Retinal pigment epithelial cell (primary cell): ENCODE data around the gene HS1BP3.

Experiments
- DNase-seq: peaks from one replicate; pipeline ENCODE4 v3.0.0-alpha.2; 2010; ENCODE audit warnings: low read depth
- H3K4me3 ChIP-seq: 2 replicates; pipeline ENCODE4 v1.5.1; 2011; ENCODE audit warnings: mild to moderate bottlenecking, low read length, control low read depth, moderate library complexity
- TF ChIP-seq, protein P1 (sequence below): conservative IDR thresholded peaks from 2 replicates; pipeline ENCODE4 v1.5.1; 2011; ENCODE audit warnings: low read depth, low read length, control low read depth, inconsistent platforms

HS1BP3 gene

DNA sequence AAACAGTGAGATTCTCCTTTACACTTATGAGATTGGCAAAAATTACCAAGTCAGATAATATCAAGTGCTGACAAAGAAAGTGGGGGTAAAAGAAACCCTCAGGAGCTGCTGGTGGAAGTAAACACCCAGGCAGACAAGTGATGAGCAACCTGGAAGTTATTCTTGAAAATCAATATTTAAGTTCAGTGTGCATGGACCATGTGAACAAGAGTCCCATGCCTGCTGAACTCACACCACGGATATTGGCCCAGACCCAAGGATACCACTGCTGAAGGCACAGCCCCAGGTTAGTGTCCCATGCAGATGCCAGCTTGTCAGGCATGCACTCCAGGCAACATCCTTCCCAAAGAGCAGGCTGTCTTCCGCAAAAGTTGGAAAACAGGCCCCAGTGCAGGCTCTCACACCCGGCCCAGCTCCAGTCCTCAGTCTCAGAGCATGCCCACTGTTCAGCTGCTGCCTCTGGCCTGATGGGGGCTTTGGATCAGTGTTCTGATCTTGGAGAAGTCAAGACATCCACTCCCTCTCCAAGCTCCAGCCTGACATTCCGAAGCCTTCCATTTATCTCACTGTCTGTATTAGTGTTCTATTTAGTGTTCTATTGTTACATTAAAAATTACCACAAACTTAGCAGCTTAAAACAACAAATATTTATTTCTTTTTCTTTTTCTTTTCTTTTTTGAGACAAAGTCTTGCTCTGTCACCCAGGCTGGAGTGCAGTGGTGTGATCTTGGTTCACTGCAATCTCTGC is 70.0 kb downstream of the HS1BP3 start:
- H3K4me3 ChIP-seq, result no peak overlapping the region
- TF ChIP-seq, protein P1, sequence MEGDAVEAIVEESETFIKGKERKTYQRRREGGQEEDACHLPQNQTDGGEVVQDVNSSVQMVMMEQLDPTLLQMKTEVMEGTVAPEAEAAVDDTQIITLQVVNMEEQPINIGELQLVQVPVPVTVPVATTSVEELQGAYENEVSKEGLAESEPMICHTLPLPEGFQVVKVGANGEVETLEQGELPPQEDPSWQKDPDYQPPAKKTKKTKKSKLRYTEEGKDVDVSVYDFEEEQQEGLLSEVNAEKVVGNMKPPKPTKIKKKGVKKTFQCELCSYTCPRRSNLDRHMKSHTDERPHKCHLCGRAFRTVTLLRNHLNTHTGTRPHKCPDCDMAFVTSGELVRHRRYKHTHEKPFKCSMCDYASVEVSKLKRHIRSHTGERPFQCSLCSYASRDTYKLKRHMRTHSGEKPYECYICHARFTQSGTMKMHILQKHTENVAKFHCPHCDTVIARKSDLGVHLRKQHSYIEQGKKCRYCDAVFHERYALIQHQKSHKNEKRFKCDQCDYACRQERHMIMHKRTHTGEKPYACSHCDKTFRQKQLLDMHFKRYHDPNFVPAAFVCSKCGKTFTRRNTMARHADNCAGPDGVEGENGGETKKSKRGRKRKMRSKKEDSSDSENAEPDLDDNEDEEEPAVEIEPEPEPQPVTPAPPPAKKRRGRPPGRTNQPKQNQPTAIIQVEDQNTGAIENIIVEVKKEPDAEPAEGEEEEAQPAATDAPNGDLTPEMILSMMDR, result no peak
- DNase-seq, result no peak

DNA sequence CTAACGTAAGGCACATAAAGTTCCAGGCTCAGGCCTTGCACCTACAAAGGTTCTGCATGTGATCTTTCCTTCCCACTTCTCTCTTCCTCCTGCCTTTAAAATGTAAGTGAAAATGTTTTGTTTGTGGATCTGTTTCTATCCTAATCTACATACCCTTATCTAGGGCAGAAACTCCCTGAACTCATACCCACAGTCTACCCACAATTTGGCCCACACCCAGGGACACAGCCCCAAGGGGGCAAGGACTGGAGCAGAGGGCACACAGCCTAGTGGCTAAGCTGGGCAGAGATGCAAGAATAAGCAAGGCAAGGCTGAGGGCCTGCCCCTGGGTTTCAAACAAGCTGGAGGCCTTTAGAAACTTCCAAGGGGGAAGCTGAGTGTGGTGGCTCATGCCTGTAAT is 71.0 kb downstream of the HS1BP3 start:
- H3K4me3 ChIP-seq, result no peak overlapping the region
- TF ChIP-seq, protein P1, result no peak

DNA sequence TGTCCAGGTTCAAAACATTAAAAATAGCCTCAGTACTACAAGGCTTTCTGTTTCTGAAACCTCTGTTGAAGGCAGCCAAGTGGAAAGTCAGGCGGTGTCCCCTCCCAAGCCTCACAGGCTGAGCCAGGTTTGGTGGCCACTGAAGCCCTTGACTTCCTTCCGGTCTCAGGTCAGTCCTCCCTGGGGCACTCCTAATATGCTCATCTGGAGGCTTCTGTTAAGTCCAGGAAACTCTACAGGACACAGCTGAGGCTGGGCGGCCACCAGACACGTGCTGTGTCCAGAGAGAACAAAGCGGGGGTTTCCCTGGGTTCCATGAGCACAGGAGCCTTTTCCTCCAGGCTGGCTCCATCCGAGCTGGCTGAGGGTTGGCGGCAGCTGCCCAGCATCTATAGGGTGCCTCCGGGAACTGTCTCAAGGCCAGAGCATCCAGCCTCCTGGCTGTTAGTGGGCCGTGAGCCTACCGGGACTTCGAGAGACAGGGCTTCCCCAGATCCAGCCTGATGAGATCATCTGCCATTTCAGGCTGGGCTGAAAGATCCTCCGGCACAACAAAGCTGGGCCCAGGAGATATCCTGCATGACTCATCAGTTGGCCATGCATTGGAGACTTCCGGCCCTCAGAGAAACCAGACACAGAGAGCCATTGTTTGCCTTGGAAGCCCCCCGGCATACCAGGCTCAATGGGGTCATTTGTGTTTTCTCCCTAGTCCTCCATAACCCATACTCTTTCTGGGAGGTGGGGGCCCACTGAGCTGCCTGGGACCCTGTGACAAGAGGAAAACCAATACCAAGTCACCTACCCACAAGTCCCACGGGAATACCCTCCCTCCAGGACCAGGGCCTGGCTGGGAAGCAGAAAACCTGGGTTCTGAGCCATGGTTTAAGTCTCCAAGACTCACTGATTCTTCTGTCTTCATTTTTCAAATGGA is 71.7 kb downstream of the HS1BP3 start:
- peak; percentile 83 for DNase-seq
- TF ChIP-seq, protein P1, result no peak
- H3K4me3 ChIP-seq, result no peak overlapping the region

More for the DNA sequence above, 71.0 kb downstream of the HS1BP3 start:
- DNase-seq, result no peak

DNA sequence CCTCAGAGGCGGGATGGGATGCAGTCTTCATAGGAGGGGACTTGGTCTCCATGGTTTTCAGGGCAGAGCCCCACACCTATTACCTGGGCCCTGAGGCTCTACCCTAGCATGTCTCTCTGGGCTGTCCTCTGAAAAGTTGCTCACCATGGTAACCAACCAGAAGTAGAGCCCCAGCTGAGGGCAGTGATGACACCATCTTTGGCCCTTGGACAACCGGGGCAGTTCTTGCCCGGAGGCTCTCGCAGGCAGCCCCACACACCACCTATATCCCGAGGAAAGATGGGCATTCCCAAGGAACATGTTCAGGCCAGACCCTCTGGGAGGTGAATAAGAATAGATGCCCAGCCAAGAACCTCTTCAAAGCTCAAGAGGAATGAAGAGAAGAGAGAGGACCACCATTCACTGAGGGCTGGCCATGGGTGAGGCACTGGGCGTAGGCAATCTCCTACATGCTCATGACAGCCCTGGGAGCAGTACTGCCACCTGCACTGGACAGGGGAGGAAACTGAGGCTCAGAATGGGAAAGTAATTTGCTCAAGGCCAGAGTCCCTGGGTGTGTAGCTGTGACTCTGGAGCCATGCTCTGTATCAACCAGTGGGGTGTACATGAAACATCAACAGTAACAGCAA is 72.5 kb downstream of the HS1BP3 start:
- H3K4me3 ChIP-seq, result no peak overlapping the region
- TF ChIP-seq, protein P1, result no peak
- no peak for DNase-seq

DNA sequence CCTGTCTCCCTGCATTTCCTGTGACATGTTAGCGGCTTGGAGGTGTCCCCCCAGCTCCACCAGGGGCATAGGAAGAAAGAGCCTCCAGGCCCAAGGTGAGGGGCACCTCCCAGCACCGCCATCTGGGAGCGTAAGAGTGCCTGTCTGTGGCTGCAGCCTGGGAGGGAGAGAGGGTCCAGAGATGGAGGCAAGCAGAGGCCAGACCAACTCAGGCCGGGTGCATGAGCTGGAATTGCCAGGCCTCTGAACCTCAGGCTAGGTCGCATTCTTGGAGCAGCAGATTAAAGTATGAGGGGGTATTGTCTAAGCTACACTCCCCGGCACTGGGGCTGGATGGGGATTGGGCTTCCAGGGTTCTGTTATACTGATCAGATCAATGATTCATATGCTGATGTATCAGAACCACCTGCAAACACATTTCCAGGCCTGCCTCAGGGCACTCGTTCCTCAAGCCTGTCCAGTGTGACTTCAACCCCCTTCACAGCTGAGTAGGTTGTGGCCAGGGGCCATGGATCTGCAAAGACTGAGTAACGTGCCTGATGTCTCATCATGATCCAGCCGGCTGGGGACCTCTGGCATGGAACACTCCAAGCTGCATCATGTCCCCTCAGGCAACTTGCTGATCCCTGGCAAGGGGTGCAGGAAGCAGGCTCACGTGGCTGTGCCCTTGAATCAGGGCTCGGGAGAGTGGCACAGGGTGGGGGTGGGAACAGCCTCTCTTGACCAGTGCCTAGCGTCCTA is 73.2 kb downstream of the HS1BP3 start:
- no peak overlapping the region for H3K4me3 ChIP-seq
- TF ChIP-seq, protein P1, result no peak
- no peak for DNase-seq

DNA sequence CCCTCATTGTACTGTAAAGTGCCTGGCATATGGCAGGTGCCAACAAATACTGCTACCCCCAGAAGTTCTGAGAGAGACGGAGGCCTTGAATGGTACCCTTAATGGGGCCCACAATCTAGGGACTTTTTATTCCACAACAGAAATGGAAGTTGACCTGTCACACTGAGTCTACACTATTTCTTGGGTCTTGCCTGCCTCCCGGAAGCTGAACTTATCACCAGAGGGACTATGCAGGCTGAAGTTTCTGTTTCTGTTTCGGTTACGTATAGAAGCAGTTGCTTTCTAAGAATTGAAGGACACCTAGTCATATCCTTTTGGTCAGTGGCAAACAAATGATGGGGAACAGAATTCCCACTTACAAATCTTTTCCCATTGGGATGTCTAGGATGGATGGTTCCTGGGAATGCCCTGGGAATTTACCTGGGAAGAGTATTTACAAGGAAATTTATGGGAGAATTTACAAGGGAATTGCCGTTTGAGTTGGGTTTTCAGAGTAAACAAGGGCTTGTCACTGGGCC is 74.2 kb downstream of the HS1BP3 start:
- DNase-seq, result no peak
- TF ChIP-seq, protein P1, result no peak
- H3K4me3 ChIP-seq, result no peak overlapping the region
